GM21515 (cell line): ENCODE measurements around the gene TMEM82.

ENCODE experiments used
- ATAC-seq: cut with Tn5 transposase; IDR thresholded peaks from one replicate; pipeline ENCODE4 v1.9.1; 2021; ENCODE audit not compliant: unreplicated experiment

The TMEM82 gene

DNA sequence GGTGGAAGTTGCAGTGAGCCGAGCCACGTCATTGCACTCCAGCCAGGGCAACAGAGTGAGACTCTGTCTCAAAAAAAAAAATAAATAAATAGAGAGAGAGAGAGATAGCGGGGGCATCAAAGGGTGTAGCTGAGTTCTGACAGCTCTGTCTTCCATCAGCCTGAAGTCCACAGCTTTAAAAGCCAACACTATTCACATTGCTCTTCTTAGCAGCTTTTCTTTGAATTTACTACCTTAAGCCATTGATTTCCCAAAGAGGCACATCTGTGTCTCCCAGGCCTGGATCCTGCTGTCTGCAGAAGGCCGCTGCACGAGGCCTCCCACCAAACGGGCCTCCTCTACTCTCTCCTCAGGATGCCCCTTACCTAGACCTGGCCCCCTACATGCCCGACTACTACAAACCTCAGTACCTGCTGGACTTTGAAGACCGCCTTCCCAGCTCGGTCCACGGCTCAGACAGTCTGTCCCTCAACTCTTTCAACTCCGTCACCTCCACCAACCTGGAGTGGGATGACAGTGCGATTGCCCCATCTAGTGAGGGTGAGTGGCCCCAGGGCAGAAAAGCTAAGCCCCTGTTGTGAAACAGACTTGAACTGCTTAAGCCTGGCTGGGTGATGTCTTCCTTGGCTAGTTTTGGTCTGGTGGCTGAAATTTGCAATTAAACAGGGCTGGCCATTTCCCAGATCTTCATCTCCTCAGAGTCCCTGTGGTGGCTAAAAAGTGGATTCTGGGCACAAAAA lies 22.7 kb upstream of the TMEM82 start:
- ATAC-seq: no peak

DNA sequence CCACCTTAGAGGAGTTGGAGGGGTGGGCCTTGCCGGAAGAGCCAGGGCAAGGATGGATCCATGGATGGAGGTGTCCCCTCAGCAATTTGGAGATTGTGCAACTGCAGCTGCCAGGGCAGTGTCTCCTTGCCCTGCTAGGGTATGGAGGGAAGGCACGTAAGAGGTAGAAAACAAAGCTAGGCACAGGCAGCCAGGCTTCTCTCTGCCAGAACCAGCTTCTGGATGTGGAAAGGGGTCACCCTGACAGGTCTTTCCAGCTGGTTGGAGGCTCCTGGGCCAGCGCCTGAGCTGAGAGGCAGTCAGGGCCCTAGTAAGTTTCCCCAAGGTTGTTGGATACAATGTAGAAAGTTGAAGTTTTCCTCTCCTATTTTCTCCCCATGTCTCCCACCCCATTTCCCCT lies 21.4 kb upstream of the TMEM82 start:
- no peak for ATAC-seq

DNA sequence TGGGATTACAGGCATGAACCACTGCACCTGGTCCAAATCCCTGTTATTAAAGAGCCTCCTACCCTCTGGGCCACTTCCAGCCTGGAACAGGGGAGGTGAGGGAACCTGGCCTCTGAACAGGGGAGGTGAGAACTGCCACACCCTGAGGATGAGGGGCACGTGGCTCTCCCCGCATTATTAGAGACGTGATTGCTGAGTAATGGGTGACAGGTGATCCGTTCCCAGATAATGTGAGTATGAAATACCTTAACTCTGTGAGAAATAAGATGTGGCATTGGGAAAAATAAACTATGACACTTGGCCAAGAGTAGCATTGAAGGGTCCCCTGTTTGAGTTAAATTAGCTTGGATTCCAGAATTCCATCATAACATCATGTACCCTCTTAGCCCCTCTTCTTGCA lies 19.9 kb upstream of the TMEM82 start:
- ATAC-seq: no peak

DNA sequence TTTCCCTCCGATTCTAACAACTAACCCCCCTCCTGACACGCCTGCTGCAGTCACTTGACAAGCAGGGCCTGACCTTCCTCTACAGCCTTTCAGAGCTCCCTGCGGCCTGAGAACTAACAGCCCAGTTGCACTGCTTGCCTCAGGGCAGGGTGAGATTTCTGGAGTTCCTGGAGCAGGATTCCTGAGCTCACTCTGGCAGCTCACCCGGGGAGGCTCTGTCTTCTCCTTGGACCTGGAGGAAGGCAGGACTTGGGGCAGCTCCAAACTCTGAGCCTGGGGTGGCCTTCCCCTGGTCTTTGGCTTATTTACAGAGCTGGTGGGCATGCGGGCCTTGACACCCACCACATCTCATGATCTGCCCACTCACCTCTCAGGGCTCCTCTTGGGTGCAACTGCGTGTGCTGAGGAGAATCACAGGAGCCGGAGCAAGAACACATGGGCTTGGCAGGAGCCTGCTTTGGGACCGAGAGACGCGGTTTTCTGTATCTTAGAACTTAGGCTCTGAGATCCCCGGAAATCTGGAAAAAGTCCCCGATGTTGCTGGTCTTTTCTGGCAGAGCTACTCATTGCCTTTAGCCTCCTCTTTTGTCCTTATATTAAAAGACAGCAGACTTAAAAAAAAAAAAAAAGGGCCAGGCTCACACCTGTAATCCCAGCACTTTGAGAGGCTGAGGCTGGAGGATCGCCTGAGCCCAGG lies 19.3 kb upstream of the TMEM82 start:
- ATAC-seq: no peak

DNA sequence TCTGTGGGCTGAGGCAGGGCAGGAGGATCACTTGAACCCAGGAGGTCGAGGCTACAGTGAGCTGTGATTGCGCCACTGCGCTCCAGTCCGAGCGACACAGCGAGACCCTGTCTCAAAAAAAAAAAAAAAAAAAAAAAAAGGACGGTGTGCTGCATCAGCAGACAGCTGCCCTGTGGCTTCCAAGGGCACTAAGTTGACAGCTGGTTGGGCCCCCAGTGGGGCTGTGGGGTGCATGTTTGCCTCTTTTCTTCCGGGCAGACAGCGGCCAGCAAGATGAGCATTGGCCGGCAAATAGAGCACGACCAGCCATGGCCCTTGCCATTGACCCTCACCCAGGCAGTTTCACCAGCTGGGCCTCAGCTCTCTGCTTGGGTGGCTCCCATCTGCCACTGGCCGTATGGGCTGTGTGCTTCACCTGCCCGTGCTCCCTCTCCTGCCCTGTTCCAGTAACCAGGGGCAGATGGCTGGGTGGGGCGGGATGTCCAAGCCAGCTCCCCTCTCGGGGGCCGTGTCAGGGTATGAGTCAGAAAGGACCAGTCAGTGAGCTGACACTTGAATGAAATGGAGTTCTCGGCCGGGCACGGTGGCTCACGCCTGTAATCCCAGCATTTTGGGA lies 18.6 kb upstream of the TMEM82 start:
- no peak for ATAC-seq

DNA sequence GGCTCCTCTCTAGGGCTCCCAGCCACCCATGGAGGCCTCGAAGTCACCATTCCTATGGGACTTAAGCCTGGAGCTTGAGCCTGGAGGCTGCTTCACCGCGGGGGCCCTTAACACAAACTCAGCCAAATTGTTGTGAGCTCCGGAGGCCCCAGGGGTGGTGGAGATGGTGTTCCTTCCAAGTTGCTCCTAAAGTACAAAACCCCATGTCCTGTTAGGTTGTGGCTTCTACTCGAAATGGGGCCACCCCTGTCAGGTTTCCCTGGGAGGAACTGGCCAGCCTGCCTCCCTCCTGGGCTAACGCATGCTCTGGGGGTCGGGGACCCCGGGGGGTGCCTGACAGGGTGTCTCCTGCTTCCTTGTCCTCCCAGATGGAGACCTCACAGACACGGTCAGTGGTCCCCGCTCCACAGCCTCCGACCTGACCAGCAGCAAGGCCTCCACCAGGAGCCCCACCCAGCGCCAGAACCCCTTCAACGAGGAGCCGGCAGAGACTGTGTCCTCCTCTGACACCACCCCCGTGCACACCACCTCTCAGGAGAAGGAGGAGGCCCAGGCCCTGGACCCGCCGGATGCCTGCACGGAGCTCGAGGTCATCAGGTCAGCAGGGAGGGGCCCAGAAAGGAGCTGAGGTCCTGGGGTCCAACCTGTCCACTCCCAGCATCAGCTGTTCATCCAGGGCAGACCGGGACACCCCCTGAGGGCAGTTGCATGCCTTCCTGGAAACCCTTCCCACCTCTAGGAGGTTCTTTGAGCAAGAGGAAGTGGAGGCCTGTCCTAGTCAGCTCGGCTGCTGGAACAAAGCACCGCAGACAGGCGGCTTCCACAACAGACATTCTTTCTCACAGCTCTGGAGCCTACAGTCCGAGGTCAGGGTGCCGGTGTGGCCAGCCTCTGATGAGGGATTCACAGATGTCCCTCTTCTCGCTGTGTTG lies 17.1 kb upstream of the TMEM82 start:
- ATAC-seq: no peak

DNA sequence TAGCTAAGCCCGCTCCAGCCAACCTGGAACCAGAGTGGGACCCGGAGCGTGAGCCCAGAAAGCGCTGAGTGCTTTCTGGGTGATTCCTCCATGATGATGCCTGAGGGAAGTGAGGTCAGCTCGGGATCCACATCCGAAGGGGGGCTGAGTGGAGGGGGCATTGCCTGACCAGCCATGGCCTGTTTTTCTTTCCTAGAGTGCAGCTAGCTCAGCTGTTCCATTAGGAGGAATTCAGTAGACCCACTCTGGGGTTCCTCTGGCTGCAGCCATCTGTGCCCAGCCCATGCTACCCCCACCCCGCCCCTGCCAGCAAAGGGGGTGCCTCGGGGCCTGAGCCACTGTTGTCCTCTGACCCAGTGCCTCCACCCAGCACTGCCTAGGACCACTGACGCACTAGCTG lies 15.8 kb upstream of the TMEM82 start:
- ATAC-seq: no peak

DNA sequence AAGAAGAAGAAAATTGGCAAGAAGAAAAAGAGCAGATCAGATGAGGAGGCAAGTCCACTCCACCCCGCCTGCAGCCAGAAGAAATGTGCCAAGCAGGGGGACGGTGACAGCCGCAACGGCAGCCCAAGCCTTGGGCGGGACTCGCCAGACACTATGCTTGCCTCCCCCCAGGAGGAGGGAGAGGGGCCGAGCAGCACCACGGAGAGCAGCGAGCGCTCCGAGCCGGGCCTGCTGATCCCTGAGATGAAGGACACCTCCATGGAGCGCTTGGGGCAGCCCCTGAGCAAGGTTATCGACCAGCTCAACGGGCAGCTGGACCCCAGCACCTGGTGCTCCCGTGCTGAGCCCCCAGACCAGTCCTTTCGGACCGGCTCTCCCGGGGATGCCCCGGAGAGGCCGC lies 15.3 kb upstream of the TMEM82 start:
- no peak for ATAC-seq

DNA sequence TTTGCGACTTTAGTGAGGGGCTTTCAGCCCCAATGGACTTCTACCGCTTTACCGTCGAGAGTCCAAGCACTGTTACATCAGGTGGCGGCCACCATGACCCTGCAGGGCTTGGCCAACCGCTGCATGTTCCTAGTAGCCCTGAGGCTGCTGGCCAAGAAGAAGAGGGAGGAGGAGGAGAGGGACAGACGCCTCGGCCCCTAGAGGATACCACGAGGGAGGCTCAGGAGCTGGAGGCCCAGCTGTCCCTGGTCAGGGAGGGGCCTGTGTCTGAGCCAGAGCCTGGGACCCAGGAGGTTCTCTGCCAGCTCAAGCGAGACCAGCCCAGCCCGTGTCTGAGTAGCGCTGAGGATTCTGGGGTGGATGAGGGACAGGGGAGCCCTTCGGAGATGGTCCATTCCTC lies 14.9 kb upstream of the TMEM82 start:
- ATAC-seq: no peak

DNA sequence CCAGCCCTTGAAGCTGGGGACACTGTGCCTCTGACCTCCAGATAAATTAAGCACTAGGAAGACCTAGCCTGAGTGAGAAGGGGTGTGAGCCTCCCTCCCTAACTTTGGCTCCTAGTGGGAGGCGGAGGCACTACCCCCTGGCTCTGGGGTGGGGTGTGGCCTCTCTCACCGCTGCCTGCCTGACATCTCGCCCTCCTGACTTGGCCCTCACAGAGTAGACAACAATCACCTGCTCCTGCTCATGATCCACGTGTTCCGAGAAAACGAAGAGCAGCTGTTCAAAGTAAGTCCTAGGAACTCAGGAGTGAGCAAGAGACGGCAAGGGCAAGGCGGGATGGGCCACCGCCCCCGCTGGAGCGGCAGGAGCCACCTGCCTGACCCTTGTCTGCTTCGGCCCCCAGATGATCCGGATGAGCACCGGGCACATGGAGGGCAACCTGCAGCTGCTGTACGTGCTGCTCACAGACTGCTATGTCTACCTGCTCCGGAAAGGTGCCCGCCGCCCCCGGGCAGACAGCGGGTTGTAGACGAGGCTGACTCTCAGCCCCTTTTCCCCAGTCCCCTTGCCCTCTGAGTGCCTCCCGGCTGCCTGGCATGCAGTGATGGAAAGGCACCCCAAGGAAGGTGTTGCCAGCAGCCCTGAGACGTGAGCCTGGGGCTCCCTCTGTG lies 14.3 kb upstream of the TMEM82 start:
- ATAC-seq: no peak

DNA sequence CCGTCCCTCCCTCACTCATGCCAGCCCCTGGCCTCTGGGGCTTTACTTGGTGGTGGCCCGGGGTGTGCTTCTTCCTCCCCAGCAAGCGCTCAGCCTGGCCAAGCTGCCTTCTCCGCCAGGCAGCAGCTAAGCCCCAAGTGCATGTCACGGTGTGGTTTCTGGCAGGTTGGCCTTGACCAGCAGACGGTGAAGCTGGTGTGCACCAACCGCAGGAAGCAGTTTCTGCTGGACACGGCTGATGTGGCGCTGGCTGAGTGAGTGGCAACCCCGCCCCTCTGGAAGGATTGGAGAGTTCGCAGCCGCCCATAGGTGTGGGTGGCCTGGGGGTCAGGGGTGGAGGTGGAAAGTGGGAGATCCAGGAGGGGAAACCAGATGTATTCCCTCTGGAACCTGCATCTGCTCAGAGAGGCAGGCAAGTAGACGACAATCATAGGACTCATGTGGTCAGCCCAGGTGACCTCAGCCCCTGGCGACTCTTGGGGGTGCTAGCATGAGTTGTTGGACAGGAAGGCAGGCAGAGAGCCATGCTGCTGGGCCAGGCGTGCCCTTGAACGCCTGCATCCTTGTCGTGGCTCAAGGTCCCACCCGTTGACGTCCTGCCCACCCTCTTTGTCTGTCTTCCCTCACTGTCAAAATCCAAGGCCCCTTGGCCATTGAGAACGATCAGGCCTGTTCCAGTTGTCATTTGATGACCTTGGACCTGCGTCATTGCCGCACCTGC lies 13.2 kb upstream of the TMEM82 start:
- ATAC-seq: no peak

DNA sequence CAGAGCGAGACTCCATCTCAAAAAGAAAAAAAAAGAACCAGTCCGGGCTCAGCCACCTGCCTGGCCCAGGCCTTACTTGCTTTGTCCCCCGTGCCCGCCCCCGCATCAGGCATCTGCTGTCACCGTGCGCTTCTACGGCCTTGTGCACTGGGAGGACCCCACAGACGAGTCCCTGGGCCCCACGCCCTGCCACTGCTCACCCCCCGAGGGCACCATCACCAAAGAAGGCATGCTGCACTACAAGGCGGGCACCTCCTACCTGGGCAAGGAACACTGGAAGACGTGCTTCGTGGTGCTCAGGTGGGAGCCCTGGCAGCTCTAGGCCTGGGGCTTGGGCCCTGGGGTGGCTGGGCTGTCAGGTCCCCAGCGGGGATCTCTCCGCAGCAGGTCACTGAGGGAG lies 11.9 kb upstream of the TMEM82 start:
- no peak for ATAC-seq

DNA sequence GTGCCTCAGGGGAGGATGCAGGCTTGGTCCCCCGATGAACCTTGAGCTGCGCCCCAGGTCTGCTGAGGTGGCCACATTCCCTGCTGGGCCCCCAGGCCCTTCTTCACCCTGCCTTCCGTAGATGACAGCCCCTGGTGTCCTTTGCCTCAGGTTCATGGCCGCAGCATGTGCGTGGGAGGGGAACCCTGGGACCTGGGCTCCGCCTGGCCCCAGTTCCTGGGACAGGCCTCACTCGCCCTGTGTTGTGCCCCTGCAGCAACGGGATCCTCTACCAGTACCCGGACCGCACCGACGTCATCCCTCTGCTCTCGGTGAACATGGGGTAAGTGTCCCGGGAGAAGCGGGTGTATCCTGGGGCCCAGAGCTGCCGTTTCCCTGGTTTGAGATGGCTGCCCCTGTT lies 11.4 kb upstream of the TMEM82 start:
- ATAC-seq: no peak

DNA sequence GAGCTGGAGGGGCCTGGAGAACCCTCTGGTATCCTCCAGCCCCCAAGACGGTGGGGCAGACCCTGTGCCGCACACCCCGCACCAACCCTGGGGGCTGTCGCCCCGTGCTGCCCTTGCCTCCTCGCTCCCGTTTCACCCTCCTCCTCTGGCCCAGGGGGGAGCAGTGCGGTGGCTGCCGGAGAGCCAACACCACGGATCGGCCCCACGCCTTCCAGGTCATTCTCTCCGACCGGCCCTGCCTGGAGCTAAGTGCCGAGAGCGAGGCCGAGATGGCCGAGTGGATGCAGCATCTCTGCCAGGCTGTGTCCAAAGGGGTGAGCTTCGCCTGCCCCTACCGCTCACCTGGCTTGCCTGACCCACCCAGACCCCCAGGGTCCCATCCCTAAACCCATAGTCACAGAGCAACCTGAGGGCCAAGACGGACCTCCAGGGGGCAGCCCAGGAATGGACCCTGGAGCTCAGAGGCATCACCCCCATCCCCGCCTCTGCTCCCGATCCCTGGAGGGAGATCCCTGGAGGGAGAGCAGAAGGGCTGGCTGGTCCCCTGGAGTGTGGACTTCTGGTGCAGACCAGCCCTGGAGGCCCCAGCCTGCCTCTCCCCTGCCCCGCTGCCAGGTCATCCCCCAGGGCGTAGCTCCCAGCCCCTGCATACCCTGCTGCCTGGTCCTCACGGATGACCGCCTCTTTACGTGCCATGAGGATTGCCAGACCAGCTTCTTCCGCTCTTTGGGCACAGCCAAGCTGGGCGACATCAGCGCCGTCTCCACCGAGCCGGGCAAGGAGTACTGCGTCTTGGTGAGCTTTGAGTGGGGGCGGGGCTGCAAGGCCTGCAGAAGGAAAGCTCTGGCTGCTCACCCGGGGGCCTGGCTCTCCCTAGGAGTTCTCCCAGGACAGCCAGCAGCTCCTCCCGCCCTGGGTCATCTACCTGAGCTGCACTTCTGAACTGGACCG lies 10.3 kb upstream of the TMEM82 start:
- ATAC-seq: no peak

DNA sequence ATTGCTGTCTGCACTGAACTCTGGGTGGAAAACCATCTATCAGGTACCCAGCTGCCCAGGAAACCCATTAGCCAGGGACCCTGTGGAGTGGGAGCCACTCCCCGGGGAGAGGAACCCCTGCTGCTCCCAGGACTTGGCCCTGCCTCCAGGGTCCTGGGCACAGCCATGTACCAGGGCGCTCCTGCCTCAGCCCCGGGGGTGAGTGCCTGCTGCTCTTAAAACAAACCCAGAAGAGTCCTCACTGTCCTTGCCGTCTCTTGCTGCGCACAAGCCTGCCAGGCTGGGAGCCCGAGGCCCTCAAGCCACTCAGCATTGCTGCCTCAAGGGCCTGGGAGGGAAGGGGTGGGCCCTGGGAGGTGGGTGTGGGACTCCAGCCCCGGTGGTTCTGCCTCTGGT lies 9.6 kb upstream of the TMEM82 start:
- ATAC-seq: no peak

DNA sequence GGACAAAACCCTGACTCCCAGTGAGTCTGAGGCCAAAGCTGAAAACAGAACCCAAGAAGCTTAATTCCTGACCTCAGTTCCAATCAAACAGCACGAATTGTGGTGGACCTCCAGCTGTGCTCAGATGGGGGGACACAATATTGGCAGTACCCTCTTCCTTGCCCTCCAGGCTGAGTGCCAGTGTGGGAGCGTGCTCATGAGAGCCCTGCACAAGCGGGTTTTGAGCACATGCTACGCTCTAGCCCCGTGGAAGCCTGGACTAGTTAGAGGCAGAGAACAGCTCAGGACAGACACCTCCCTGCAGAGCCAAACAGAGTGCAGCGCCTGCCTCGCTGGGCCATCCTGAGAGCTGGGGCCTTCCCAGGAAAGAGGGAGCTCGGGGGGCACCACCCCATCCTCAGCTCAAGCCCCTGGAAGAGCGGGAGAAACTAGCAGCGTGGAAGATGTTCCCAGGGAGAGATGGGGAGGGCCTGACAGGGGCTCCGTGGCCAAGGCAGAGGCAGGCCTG lies 9.0 kb upstream of the TMEM82 start:
- ATAC-seq: no peak

DNA sequence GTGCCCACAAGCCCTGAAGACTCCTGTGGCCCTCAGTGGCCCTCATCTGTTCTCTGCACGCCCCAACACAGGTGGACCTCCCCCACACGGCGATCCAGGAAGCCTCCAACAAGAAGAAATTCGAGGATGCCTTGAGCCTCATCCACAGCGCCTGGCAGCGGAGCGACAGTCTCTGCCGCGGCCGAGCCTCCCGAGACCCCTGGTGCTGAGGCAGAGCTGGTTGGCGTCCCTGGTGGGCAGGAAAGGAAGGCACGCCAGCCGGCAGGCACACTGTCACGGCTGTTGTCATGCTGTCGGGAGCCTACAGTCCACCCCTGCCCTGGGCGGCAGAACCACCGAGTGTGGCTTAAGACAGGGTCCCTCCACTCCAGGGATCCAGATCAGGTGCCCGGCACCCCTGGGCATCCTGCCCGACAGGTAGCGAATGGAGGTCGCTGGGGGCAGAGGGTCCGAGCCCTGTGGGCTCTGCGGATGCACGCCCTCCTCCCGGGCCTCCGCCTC lies 8.5 kb upstream of the TMEM82 start:
- no peak for ATAC-seq

DNA sequence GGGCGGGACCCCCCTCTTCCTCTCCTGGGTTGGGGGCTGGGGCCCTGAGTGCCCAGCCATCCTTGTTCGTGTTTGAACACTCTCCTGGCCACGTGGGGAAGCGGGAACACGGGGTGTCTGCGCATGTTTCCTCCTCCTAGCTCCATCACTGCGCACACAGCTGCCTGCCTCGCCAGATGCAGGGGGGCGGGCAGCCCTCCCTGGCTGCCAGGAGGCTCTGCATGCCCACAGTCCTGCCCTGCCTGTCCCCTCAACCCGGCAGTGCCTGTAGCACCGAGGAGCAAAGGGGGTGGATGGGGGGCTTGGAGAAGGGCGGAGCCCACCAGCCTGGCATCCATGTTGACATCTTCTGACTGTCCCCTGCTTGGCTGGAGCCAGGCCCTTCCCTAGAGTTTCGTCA lies 8.0 kb upstream of the TMEM82 start:
- ATAC-seq: no peak

DNA sequence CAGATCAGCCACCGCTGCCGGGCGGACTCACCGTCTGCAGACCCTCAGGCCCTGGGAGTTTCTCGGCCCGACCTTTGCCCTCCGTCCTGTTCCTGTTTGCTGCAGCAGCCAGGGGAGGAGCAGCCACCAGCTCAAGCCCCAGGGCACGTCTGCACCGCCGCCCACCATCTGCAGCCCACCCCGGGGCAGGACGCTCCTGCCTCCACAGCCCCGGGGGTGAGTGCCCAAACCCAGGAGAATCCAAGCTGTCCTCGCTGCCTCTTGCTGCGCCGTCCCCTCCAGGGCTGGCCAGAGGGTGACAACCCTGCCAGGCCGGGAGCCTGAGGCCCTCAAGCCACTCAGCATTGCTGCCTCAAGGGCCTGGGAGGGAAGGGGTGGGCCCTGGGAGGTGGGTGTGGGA lies 7.4 kb upstream of the TMEM82 start:
- no peak for ATAC-seq
